ENCODE results near the gene ZNF682. TPM values are rescaled to one million over a fixed set of nuclear protein-coding genes. Genes with fewer than 3 reads are reported as not detected.

ZNF682 gene
- total RNA-seq, 1 experiment from 2014 or later: 23.0 TPM

DNA sequence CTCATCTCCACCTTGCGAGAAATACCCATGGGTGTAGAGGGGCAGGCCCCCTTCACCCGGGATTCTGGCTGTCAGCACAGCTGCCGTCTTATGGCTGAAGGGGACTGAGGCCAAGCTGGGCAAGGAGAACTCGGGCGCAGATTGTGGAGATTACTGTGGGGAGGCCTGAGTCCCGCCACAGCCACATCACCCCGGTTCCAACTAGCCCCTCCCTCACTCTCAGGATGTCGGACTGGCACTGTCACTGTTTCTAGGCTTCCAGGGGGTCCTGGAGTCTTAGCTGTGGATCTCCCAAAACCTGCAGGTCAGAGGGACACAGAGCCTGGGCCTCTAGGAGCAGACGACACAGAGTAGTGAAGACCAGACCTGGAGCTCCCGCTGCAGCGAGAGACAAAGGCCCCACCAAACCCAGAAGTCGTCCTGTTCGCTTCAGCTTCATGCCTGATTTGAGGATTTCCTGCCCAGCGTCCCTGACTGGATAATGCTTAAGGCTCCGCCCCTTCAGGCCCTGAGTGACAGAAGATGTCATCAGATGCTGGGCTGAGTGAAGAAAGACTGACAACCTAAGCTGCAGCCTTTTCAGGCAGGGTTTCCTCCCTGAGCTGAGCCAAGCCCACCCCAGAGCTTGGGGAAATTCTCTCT is 82.8 kb downstream of the ZNF682 start:
- Histone ChIP-seq H2BK15ac (ENCODE audit: low read depth, low read length) (no peak overlapping the region), H3K4me1 (ENCODE audit: insufficient read depth, low read length) (no peaks in the 10 kb centered on the region), H3K9ac (ENCODE audit: extremely low read depth, insufficient read length, low read length) (no peak overlapping the region), H3K4ac (ENCODE audit: low read depth, low read length) (no peak overlapping the region), H4K8ac (replicated peaks; ENCODE audit: insufficient read length, low read depth, low read length) (no peak overlapping the region), H3K79me2 (ENCODE audit: insufficient read depth, low read length) (no peaks in the 10 kb centered on the region), H3K23me2 (ENCODE audit: insufficient read length, low read depth, low read length, poor library complexity, severe bottlenecking) (no peaks in the 10 kb centered on the region), H3K9me3 (ENCODE audit: control insufficient read depth, low read depth, low read length) (no peaks in the 10 kb centered on the region), H2BK20ac (ENCODE audit: low read depth, low read length, poor library complexity, severe bottlenecking) (no peak overlapping the region), H3K14ac (ENCODE audit: insufficient read depth, low read length) (peak overlapping the region; percentile 86; the same call in 1 of the 2 replicates), H3K23ac (ENCODE audit: insufficient read length, low read depth, low read length) (no peak overlapping the region), H3K27ac (ENCODE audit: insufficient read length, low read depth, low read length) (no peak overlapping the region), H3K4me2 (ENCODE audit: insufficient read depth, insufficient read length, low read length) (peak overlapping the region; percentile 44), H3K56ac (ENCODE audit: insufficient read length, low read depth, low read length) (no peak overlapping the region), H2AK5ac (ENCODE audit: insufficient read length, low read length) (no peak overlapping the region), H2BK5ac (ENCODE audit: insufficient read length, low read length) (no peak overlapping the region), H4K5ac (ENCODE audit: insufficient read length, low read depth, low read length) (no peak overlapping the region), H4K91ac (ENCODE audit: insufficient read length, low read depth, low read length) (no peak overlapping the region), H4K20me1 (ENCODE audit: control insufficient read depth, insufficient read depth, insufficient read length) (no peaks in the 10 kb centered on the region), H2AFZ (ENCODE audit: low read length) (peak overlapping the region; percentile 70), H2BK12ac (ENCODE audit: insufficient read length, low read depth, low read length) (no peak overlapping the region), H2BK120ac (ENCODE audit: low read depth, low read length, poor library complexity, severe bottlenecking) (no peak overlapping the region), H3K79me1 (ENCODE audit: insufficient read depth, low read depth, low read length, poor library complexity, severe bottlenecking) (no peaks in the 10 kb centered on the region), H3T11ph (ENCODE audit: low read length) (no peak overlapping the region), H3K18ac (ENCODE audit: insufficient read length, low read depth, low read length) (peak overlapping the region; percentile 96), H3K27me3 (ENCODE audit: insufficient read depth, low read length) (no peaks in the 10 kb centered on the region)
- no CpG with 5 or more reads among the region's 15 CpGs for WGBS (ENCODE audit: extremely low coverage, insufficient read length, low lambda C conversion rate)
- H3K4me3 Mint-ChIP-seq: peak overlapping the region in 1 of 2 experiments; percentile 52; a peak in 3 of 5 replicates
- peaks cover 9 to 10% of the 10 kb centered on the region in 2 experiments for H3K4me1 Mint-ChIP-seq
- H3K9me3 Mint-ChIP-seq: peaks cover 0 to 6% of the 10 kb centered on the region in 2 experiments; a peak in 4 of 5 replicates
- no peaks in the 10 kb centered on the region; a peak in 1 of 7 replicates for H3K36me3 Mint-ChIP-seq (ENCODE audit: insufficient read depth in 1 of 3, low read depth in 3 of 3)
- TF ChIP-seq, protein P1, sequence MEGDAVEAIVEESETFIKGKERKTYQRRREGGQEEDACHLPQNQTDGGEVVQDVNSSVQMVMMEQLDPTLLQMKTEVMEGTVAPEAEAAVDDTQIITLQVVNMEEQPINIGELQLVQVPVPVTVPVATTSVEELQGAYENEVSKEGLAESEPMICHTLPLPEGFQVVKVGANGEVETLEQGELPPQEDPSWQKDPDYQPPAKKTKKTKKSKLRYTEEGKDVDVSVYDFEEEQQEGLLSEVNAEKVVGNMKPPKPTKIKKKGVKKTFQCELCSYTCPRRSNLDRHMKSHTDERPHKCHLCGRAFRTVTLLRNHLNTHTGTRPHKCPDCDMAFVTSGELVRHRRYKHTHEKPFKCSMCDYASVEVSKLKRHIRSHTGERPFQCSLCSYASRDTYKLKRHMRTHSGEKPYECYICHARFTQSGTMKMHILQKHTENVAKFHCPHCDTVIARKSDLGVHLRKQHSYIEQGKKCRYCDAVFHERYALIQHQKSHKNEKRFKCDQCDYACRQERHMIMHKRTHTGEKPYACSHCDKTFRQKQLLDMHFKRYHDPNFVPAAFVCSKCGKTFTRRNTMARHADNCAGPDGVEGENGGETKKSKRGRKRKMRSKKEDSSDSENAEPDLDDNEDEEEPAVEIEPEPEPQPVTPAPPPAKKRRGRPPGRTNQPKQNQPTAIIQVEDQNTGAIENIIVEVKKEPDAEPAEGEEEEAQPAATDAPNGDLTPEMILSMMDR (conservative IDR thresholded peaks at IDR 0.05): no peak
- DNase-seq: peak; percentile 91
- H3K27ac Mint-ChIP-seq: peak overlapping the region in 2 of 3 experiments; percentile 87 to 95; a peak in 4 of 7 replicates
- H3K27me3 Mint-ChIP-seq (ENCODE audit: low read depth): peaks cover 3% of the 10 kb centered on the region

Measured in H9 (cell line).